ENCODE data around the gene LHFPL2. TPM values are rescaled to one million over a fixed set of nuclear protein-coding genes. Genes with fewer than 3 reads are reported as not detected.

Gene LHFPL2
- total RNA-seq, 1 donor from 2014 or later, result 33.1 TPM

GRCh38 chr5:78644129-78644528 is 4.4 kb downstream of the LHFPL2 start:
- TF ChIP-seq, protein P1, sequence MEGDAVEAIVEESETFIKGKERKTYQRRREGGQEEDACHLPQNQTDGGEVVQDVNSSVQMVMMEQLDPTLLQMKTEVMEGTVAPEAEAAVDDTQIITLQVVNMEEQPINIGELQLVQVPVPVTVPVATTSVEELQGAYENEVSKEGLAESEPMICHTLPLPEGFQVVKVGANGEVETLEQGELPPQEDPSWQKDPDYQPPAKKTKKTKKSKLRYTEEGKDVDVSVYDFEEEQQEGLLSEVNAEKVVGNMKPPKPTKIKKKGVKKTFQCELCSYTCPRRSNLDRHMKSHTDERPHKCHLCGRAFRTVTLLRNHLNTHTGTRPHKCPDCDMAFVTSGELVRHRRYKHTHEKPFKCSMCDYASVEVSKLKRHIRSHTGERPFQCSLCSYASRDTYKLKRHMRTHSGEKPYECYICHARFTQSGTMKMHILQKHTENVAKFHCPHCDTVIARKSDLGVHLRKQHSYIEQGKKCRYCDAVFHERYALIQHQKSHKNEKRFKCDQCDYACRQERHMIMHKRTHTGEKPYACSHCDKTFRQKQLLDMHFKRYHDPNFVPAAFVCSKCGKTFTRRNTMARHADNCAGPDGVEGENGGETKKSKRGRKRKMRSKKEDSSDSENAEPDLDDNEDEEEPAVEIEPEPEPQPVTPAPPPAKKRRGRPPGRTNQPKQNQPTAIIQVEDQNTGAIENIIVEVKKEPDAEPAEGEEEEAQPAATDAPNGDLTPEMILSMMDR (IDR thresholded peaks at IDR 0.05; ENCODE audit: insufficient read depth, low read length, poor library complexity, severe bottlenecking), result no peak
- no peak for DNase-seq (ENCODE audit: low read depth)
- no peaks in the 10 kb centered on the region for H3K36me3 ChIP-seq (ENCODE audit: control insufficient read depth, insufficient read depth, low read length)

GRCh38 chr5:78642701-78643100 is 5.9 kb downstream of the LHFPL2 start:
- H3K4me3 ChIP-seq (ENCODE audit: low read depth, low read length), result no peak overlapping the region
- DNase-seq (ENCODE audit: low read depth), result no peak
- H3K36me3 ChIP-seq (ENCODE audit: control insufficient read depth, insufficient read depth, low read length), result no peaks in the 10 kb centered on the region
- TF ChIP-seq, protein P1 (IDR thresholded peaks at IDR 0.05; ENCODE audit: insufficient read depth, low read length, poor library complexity, severe bottlenecking), result no peak
- no peaks in the 10 kb centered on the region for H3K27me3 ChIP-seq (ENCODE audit: control insufficient read depth, insufficient read depth, low read length)

More at GRCh38 chr5:78644129-78644528, 4.4 kb downstream of the LHFPL2 start:
- Histone ChIP-seq H3K4me3 (ENCODE audit: low read depth, low read length) (no peak overlapping the region), H3K27me3 (ENCODE audit: control insufficient read depth, insufficient read depth, low read length) (no peaks in the 10 kb centered on the region)

DNA sequence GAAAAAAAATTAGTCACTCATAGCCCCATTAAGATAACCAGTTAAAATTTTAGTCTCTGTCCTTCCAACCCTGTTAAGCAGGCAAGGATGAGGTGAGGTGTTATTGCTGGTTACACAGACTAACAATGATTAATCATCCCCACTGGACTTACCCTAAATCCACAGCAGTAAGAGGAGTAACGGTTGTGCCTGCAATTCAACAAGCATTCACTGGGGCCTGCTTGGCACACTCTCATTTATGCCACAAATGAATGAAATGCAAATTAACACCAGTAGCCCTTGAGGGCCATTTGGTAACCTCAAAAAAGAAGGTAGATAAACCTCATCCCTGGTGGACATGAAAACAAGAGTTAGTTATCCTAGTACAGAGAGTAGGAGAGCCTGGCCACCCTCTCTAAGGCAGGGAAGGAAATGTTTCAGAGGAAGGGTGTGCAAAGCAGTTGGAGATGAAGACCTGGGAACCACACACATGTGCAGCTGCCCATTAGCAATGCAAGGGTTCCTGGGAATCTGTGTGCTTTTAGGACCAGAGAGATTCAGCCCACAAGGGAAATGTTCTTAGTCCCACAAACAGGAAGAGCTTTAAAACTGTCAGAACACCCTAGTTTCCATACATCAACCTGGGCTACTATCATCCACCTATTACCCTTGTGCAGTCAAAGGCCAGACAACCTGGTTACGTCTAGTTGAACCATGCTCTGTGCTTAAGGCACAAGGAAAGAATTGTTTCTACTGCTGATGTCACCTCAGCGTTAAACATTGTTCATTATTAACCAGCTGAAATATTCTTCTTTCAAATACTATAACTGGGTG is 7.7 kb downstream of the LHFPL2 start:
- Histone ChIP-seq H3K4me3 (ENCODE audit: low read depth, low read length) (no peak overlapping the region), H3K36me3 (ENCODE audit: control insufficient read depth, insufficient read depth, low read length) (no peaks in the 10 kb centered on the region)
- DNase-seq (ENCODE audit: low read depth), result no peak

GRCh38 chr5:78639791-78640190 is 8.8 kb downstream of the LHFPL2 start:
- TF ChIP-seq, protein P1 (IDR thresholded peaks at IDR 0.05; ENCODE audit: insufficient read depth, low read length, poor library complexity, severe bottlenecking), result no peak
- Histone ChIP-seq H3K4me3 (ENCODE audit: low read depth, low read length) (no peak overlapping the region), H3K27me3 (ENCODE audit: control insufficient read depth, insufficient read depth, low read length) (no peaks in the 10 kb centered on the region), H3K36me3 (ENCODE audit: control insufficient read depth, insufficient read depth, low read length) (no peaks in the 10 kb centered on the region)
- DNase-seq (ENCODE audit: low read depth), result no peak

More for the DNA sequence above, 7.7 kb downstream of the LHFPL2 start:
- TF ChIP-seq, protein P1 (IDR thresholded peaks at IDR 0.05; ENCODE audit: insufficient read depth, low read length, poor library complexity, severe bottlenecking), result no peak
- no peaks in the 10 kb centered on the region for H3K27me3 ChIP-seq (ENCODE audit: control insufficient read depth, insufficient read depth, low read length)

DNA sequence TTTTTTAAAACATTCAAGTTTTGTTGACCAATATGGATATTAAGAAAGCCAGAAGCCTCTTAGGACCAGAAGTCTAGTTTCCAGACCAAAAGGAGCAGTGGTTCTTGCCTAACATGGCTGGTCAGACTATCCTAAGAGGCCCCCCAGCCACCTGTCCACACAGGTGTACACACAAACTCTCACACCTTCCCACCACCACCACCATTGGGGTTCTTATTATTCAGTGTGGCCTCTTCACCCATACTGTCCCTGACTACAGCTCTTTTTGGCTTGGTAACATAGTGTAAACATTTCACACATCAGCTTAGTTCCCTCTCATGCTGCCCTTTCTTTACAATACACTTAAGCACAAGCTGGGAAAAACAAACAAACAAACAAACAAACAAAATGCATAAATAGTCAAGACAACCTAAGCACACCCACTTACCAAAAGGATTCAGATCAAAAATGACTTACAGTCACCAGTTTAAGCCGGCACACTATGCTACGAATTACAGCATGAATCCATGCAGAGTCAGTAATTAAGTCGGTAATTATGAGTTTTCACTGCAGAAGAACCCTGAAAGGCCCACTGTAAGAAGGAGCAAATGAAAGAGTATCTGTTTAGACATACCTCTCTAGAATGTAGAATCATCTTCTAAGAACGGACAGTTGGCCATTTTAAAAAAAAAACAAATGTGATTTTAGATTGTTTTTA is 9.5 kb downstream of the LHFPL2 start:
- DNase-seq (ENCODE audit: low read depth), result no peak
- no peaks in the 10 kb centered on the region for H3K36me3 ChIP-seq (ENCODE audit: control insufficient read depth, insufficient read depth, low read length)
- TF ChIP-seq, protein P1 (IDR thresholded peaks at IDR 0.05; ENCODE audit: insufficient read depth, low read length, poor library complexity, severe bottlenecking), result no peak
- no peak overlapping the region for H3K4me3 ChIP-seq (ENCODE audit: low read depth, low read length)
- no peaks in the 10 kb centered on the region for H3K27me3 ChIP-seq (ENCODE audit: control insufficient read depth, insufficient read depth, low read length)
